Activated CD4-positive, alpha-beta memory T cell treated with anti-CD3 and anti-CD28 coated beads for 36 hours (primary cell): ENCODE data around the gene LRP2. TPM values are rescaled to one million over a fixed set of nuclear protein-coding genes. Genes with fewer than 3 reads are reported as not detected.

Experiments
- CTCF ChIA-PET: fragments of 350-600 bp; sonication (Branson Sonifier 250); formaldehyde crosslinking; loops from one replicate; lab custom pipeline; 2021; ENCODE audit warnings: antibody characterized with exemption, inconsistent platforms; lab: Charles Lee
- POLR2A ChIA-PET: fragments of 350-600 bp; sonication (Branson Sonifier 250); formaldehyde crosslinking; loops from one replicate; lab custom pipeline; 2021; ENCODE audit warnings: antibody characterized with exemption; lab: Charles Lee
- DNase-seq: peaks from one replicate; pipeline ENCODE4 v3.0.0-alpha.2; 2020
- H3K27ac Mint-ChIP-seq: one replicate; pipeline ENCODE4 v1.8.0; 2021; ENCODE audit warnings: mixed read lengths
- H3K27me3 Mint-ChIP-seq: one replicate; pipeline ENCODE4 v1.8.0; 2021; ENCODE audit warnings: mixed read lengths
- H3K36me3 Mint-ChIP-seq: one replicate; pipeline ENCODE4 v1.8.0; 2021; ENCODE audit warnings: mixed read lengths
- H3K4me1 Mint-ChIP-seq: one replicate; pipeline ENCODE4 v1.8.0; 2021; ENCODE audit warnings: low read depth, mixed read lengths
- H3K4me3 Mint-ChIP-seq: one replicate; pipeline ENCODE4 v1.8.0; 2021; ENCODE audit warnings: mild to moderate bottlenecking, mixed read lengths
- H3K9me3 Mint-ChIP-seq: one replicate; pipeline ENCODE4 v1.8.0; 2021; ENCODE audit warnings: mixed read lengths
- intact Hi-C: fragments of 100-400 bp; cut with micrococcal nuclease; formaldehyde crosslinking; loops from one replicate; pipeline ENCODE4 v1.15.1; 2023
- total RNA-seq, 2 experiments: library from RNA; stranded (reverse); gene quantifications; one replicate each; pipeline ENCODE4 v1.2.3, GENCODE V29; 2021

The LRP2 gene
- total RNA-seq, 2 experiments from 2014 or later = 0.27 to 0.52 TPM

DNA sequence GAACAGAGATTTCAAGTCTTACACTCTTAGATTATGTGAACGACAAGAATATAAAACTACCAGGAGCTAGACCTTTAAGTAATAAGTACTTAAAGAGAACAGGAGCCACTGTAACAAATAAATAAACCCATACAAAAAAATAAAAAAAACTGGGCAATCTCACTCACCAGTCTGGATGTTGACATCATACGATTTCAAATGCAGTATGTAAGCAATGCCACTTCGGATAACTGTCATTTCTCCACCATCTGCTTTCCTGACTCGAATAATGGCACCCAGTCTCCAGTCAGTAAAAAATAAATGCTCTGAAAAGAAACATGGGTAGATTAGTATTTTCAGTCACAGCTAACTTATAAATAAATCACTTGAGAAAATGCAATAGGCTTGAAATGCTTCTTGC lies 115.1 kb downstream of the LRP2 start:
- H3K4me3 Mint-ChIP-seq = no peak overlapping the region
- H3K4me1 Mint-ChIP-seq = no peaks in the 10 kb centered on the region
- CTCF ChIA-PET = no interaction called here
- no peaks in the 10 kb centered on the region for H3K9me3 Mint-ChIP-seq
- peaks cover 5% of the 10 kb centered on the region for H3K27me3 Mint-ChIP-seq
- intact Hi-C loops = no loop called here
- H3K36me3 Mint-ChIP-seq = no peaks in the 10 kb centered on the region
- H3K27ac Mint-ChIP-seq = no peak overlapping the region
- POLR2A ChIA-PET = no interaction called here
- DNase-seq = no peak

DNA sequence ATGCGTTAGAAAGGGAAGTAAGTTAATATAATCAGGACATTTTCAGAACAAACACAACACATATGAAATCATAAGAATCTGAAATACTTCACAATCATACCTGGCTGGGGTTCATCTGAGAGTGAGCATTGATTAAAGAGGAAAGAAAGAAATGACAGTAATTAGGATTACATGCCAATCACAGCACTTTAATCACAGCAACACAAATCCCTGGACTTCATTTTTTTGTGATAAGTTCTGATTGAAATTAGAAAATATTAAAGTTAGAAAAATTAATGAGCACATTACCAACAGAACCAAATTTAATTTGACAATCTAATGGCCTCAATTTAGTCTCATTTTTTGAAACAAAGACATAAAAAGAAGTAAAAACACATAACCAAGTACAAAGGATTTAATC lies 121.9 kb downstream of the LRP2 start:
- ChIA-PET POLR2A (no interaction called here), CTCF (no interaction called here)
- no peak overlapping the region for H3K4me3 Mint-ChIP-seq
- H3K4me1 Mint-ChIP-seq = no peaks in the 10 kb centered on the region
- H3K27ac Mint-ChIP-seq = no peak overlapping the region
- H3K27me3 Mint-ChIP-seq = peaks cover 12% of the 10 kb centered on the region
- H3K9me3 Mint-ChIP-seq = no peaks in the 10 kb centered on the region
- intact Hi-C loops = no loop called here
- H3K36me3 Mint-ChIP-seq = no peaks in the 10 kb centered on the region
- no peak for DNase-seq

DNA sequence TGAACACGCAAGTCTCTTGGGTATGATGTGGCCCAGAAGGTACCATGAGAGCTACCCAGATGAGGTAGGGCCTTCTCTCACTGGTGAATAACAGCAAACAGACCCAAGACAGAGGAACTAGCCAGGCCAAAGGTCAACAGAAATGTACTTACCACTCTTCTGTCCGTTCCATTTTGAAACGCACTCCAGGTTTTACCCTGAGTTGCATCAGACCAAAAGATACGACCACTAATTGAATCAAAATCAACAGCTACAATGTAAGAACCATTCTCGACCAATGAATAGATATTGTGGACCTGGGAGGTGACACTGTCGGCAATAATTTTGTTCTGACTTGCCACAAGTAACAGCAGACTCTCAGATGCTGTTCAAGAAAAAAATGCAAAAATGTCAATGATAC lies 124.4 kb downstream of the LRP2 start:
- intact Hi-C loops = no loop called here
- Mint-ChIP-seq H3K27me3 (peaks cover 20% of the 10 kb centered on the region), H3K4me1 (no peaks in the 10 kb centered on the region), H3K27ac (no peak overlapping the region), H3K36me3 (no peaks in the 10 kb centered on the region), H3K9me3 (no peaks in the 10 kb centered on the region), H3K4me3 (no peak overlapping the region)
- POLR2A ChIA-PET = no interaction called here
- no peak for DNase-seq
- CTCF ChIA-PET = no interaction called here

DNA sequence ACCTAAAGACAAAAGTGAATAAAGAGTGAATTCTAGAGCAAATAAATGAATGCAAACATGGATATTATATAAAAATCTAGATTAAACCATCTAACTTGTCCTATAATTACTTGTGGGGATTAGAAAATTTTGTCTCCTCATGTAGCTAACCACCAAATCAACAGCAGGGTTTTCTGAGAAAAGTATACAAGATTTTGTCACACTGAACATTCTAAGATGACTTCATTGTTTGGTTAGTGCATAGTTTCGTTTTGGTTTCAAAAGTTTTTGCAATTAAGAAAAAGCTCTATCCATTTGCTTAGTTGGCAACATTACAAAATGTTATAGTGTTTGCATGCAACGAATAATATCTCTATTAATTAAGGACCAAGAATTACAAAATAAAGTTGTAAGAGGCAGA lies 125.0 kb downstream of the LRP2 start:
- no peak for DNase-seq
- Mint-ChIP-seq H3K4me3 (no peak overlapping the region), H3K27me3 (peaks cover 18% of the 10 kb centered on the region), H3K4me1 (no peaks in the 10 kb centered on the region), H3K36me3 (no peaks in the 10 kb centered on the region), H3K9me3 (no peaks in the 10 kb centered on the region), H3K27ac (no peak overlapping the region)
- ChIA-PET POLR2A (no interaction called here), CTCF (no interaction called here)
- intact Hi-C loops = no loop called here

DNA sequence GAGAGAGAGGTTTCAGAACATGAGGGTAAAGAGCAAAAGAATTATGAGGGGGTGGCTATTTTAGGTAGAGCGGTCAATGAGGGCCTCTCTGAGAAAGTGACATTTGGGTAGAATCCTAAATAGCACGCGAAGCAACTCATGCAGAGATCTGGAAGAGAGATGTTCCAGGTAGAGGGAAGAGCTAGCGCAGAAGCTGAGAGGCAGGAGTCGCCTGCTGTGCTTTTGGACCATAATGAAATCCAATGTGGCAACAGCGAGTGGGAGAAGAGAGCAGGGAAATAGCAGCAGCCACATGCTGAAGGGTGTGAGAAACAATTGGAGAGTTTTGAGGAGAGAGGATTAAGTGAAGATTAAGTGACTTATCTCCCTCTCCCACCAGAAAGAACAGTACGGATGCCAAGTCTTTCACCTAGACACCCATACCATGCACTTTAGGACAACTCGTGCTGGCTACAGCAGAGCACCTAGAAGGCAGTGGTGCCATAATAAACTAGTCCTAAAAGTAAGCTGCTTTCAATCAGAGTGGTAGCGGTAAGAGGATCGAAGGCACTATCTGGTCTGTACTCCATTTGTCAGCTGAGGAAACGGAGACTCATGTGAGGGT lies 129.7 kb downstream of the LRP2 start:
- ChIA-PET POLR2A (no interaction called here), CTCF (no interaction called here)
- H3K4me1 Mint-ChIP-seq = no peaks in the 10 kb centered on the region
- intact Hi-C loops = no loop called here
- no peaks in the 10 kb centered on the region for H3K36me3 Mint-ChIP-seq
- no peaks in the 10 kb centered on the region for H3K9me3 Mint-ChIP-seq
- no peak overlapping the region for H3K4me3 Mint-ChIP-seq
- H3K27ac Mint-ChIP-seq = no peak overlapping the region
- H3K27me3 Mint-ChIP-seq = peaks cover 16% of the 10 kb centered on the region
- no peak for DNase-seq

DNA sequence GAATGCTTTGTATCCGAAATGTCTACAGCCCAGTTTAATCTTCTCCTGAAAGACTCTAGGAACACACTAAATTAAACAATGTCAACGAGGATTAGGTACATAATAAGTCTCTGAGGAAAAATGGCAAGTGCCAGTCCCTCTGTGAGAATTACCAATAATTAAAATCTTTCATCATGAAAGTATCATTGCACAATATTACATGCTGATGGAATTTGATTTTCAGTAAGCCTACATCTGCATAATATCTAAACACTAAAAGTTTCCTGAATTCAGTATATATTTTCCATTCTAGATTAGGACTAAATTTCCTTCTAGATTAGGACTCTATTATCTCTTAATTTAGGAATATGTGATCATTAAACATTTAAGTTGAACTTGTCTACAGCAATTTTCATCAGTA lies 132.1 kb downstream of the LRP2 start:
- Mint-ChIP-seq H3K9me3 (no peaks in the 10 kb centered on the region), H3K27me3 (peaks cover 10% of the 10 kb centered on the region), H3K36me3 (no peaks in the 10 kb centered on the region), H3K4me3 (no peak overlapping the region), H3K27ac (no peak overlapping the region), H3K4me1 (no peaks in the 10 kb centered on the region)
- CTCF ChIA-PET = no interaction called here
- DNase-seq = no peak
- POLR2A ChIA-PET = no interaction called here
- intact Hi-C loops = no loop called here

DNA sequence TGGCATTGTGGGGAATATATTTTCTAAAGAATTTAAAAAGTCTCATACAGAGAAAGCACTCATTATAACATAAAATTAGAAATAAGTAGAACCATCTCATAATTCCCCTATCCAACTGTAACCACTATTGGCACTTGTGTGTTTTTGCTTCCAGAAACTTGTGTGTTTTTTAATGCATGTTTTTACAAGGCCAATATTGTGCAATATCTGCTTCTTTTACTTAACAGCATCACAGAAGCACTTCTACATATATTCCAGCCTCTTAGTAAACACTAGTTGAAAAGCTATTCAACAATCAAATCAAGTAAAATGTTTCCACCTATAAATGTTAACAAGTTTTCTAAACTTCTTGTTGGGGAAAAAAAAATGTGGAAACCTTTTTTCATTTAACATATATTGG lies 132.7 kb downstream of the LRP2 start:
- Mint-ChIP-seq H3K4me3 (no peak overlapping the region), H3K27ac (no peak overlapping the region), H3K36me3 (no peaks in the 10 kb centered on the region), H3K4me1 (no peaks in the 10 kb centered on the region), H3K9me3 (no peaks in the 10 kb centered on the region), H3K27me3 (peaks cover 10% of the 10 kb centered on the region)
- CTCF ChIA-PET = no interaction called here
- intact Hi-C loops = no loop called here
- POLR2A ChIA-PET = no interaction called here
- DNase-seq = no peak

DNA sequence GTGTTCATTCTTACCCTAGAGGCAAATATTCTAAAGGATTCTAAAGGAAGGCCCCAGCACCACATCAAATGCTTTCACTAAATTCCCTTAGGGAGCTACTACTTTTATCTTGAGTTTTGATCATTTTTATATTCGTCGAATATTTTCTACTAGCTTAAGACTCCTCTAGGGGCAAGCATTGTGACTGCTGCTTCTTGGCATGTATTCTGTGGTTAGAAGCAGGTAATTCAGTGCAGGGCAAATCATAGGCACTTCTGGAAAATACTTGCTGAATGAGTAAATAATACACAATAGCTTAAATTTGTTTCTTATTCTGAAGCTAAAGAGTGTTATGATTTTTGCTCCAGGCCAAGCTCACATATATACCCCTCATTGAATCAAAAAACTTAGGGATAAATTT lies 136.4 kb downstream of the LRP2 start:
- Mint-ChIP-seq H3K27me3 (peaks cover 2% of the 10 kb centered on the region), H3K4me3 (no peak overlapping the region), H3K27ac (no peak overlapping the region), H3K36me3 (no peaks in the 10 kb centered on the region), H3K4me1 (no peaks in the 10 kb centered on the region), H3K9me3 (no peaks in the 10 kb centered on the region)
- ChIA-PET CTCF (interaction anchor here (1.5 kb wide), 1 partner anchor 94 kb away, joined by 4 read pairs; no protein-coding TSS in a partner anchor), POLR2A (no interaction called here)
- DNase-seq = no peak
- intact Hi-C loops = no loop called here

DNA sequence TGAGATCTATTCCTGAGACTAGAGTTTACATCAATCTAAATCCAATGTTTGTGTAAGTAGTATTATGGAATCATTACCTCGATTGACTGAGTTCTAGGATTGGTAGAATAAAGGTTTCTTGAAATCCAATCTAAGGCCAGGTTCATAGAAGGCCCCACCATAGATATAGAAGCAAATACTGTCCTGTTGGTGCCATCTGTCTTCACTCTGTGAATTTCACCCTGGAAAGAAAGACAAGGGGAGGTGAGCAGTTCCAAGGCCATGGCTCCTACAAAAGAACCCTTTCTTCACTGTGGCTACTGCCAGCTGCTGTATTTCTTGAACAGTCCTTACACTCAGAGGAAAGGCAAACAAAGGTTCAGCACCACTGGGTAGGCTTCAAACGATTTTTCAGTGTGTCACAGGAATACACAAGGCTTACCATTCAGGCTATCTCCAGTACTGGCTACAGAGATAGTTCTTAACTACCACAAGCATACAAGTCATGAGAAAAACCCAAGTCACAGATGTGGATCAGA lies 137.0 kb downstream of the LRP2 start:
- ChIA-PET CTCF (interaction anchor here (1.5 kb wide), 1 partner anchor 93 kb away, joined by 4 read pairs; no protein-coding TSS in a partner anchor), POLR2A (no interaction called here)
- Mint-ChIP-seq H3K9me3 (no peaks in the 10 kb centered on the region), H3K27ac (no peak overlapping the region), H3K36me3 (no peaks in the 10 kb centered on the region), H3K27me3 (peaks cover 2% of the 10 kb centered on the region), H3K4me1 (no peaks in the 10 kb centered on the region), H3K4me3 (no peak overlapping the region)
- DNase-seq = no peak
- intact Hi-C loops = no loop called here

DNA sequence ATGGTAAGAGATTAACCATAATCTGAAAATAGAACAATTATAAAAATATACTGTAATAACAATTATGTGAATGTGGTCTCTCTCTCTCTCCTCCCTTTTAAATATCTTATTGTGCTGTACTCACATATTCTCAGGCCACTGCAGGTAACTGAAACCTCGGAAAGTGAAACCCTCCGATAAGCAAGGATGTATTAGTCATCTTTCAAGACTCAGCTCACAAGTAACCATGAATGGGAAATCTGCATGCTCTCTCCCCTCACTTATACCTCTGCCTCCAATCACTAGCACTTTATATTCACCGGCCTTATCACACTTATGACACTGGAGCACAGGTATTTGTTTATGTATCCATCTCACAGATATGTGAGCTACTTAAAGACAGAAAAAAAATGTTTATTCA lies 139.7 kb downstream of the LRP2 start:
- ChIA-PET CTCF (interaction anchor here (1.2 to 1.8 kb wide), 2 partner anchors 113 to 445 kb away, joined by 3 to 7 read pairs; no protein-coding TSS in a partner anchor), POLR2A (no interaction called here)
- H3K4me3 Mint-ChIP-seq = no peak overlapping the region
- intact Hi-C loops = no loop called here
- no peaks in the 10 kb centered on the region for H3K4me1 Mint-ChIP-seq
- H3K9me3 Mint-ChIP-seq = no peaks in the 10 kb centered on the region
- H3K27me3 Mint-ChIP-seq = no peaks in the 10 kb centered on the region
- H3K27ac Mint-ChIP-seq = no peak overlapping the region
- no peak for DNase-seq
- no peaks in the 10 kb centered on the region for H3K36me3 Mint-ChIP-seq

DNA sequence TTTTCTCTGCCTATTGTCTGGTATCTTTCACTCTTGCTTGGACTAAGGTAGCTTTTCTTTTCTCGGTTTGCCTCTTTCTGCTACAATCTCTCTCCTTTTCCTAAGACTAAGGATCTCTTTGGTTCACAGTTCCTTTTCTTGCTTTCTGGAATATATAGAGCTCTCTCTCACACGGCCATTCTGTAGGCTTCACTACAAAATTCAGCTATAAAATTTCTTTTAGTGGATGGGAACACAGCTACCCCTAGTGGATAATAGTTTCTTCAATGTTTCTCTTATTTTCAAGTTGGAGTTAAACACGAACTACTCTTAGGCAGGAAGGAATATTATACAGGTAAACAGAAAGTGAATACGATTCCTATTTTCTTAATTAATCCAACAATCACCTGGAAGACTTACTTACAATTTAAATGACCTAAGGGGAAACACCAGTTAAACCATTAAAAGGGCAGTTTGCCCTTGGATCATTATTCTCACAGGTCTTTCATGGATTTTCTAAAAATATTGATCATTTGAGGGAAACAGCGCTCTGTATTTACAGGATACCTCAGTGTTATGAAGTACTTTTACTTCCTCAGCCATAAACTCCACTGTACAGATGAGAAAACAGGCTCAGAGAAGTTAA lies 140.5 kb downstream of the LRP2 start:
- no peaks in the 10 kb centered on the region for H3K4me1 Mint-ChIP-seq
- H3K27me3 Mint-ChIP-seq = no peaks in the 10 kb centered on the region
- no peak overlapping the region for H3K4me3 Mint-ChIP-seq
- H3K27ac Mint-ChIP-seq = no peak overlapping the region
- no peaks in the 10 kb centered on the region for H3K36me3 Mint-ChIP-seq
- no peaks in the 10 kb centered on the region for H3K9me3 Mint-ChIP-seq
- intact Hi-C loops = no loop called here
- no peak for DNase-seq
- POLR2A ChIA-PET = no interaction called here
- CTCF ChIA-PET = interaction anchor here (1.2 to 1.8 kb wide), 3 partner anchors 112 to 446 kb away, joined by 3 to 7 read pairs (median 3); no protein-coding TSS in a partner anchor

DNA sequence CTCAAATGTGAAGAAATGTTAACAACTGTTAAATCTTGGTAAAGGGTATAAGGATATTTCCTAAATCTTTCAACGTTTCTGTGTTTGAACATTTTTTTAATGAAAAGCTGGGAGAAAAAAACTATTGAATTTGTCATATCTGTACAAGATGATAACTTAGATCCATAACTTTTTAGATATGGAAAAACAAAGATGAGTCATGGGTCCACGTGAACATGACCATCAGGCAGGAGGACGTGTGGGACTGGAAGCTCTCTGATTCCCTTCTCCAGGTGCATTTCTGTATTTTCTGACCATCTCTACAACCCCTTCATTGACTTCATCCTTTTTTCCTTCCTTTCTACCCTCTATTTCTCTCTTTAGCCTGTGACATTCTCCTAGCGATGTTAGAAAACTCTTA lies 151.4 kb downstream of the LRP2 start:
- H3K27ac Mint-ChIP-seq = no peak overlapping the region
- POLR2A ChIA-PET = no interaction called here

DNA sequence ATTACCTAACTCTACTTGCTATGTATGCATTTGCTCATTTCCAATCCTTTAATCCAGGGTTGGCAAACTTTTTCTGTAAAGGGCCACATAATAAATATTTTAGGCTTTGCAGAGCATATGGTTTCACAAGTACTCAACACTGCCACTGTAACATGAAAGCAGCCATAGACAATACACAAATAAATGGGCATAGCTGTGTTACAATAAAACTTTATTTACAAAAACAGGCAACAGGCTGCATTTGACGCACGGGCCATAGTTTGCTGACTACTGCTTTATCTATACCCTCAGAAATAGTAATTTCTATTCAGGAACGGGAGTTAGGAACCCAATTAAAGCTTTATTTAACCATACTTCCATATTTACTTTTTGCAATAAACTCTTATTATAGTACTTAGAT lies 154.3 kb downstream of the LRP2 start:
- peaks cover 5% of the 10 kb centered on the region for H3K27me3 Mint-ChIP-seq
- intact Hi-C loops = no loop called here
- no peak overlapping the region for H3K4me3 Mint-ChIP-seq
- no peaks in the 10 kb centered on the region for H3K9me3 Mint-ChIP-seq
- H3K27ac Mint-ChIP-seq = no peak overlapping the region
- ChIA-PET CTCF (no interaction called here), POLR2A (no interaction called here)
- no peak for DNase-seq
- H3K4me1 Mint-ChIP-seq = no peaks in the 10 kb centered on the region
- no peaks in the 10 kb centered on the region for H3K36me3 Mint-ChIP-seq

More for the DNA sequence above, 151.4 kb downstream of the LRP2 start:
- no peaks in the 10 kb centered on the region for H3K4me1 Mint-ChIP-seq
- H3K36me3 Mint-ChIP-seq = no peaks in the 10 kb centered on the region
- peaks cover 2% of the 10 kb centered on the region for H3K27me3 Mint-ChIP-seq
- CTCF ChIA-PET = no interaction called here
- no peak for DNase-seq
- no peaks in the 10 kb centered on the region for H3K9me3 Mint-ChIP-seq
- no peak overlapping the region for H3K4me3 Mint-ChIP-seq
- intact Hi-C loops = no loop called here
